HG03139 (cell line): Measurements from ENCODE around the gene KCNK3.
"Not testable (repeated sequence)": the region's sequence is repeated elsewhere in the genome, so short reads cannot be mapped to it uniquely, and the experiment has no call there.

Experiments used
- ATAC-seq: cut with Tn5 transposase; IDR thresholded peaks from one replicate; pipeline ENCODE4 v1.9.1; 2021; ENCODE audit not compliant: unreplicated experiment

The KCNK3 gene

GRCh38 chr2:26665296-26665695 is 27.2 kb upstream of the KCNK3 start:
- ATAC-seq: not testable (repeated sequence)

DNA sequence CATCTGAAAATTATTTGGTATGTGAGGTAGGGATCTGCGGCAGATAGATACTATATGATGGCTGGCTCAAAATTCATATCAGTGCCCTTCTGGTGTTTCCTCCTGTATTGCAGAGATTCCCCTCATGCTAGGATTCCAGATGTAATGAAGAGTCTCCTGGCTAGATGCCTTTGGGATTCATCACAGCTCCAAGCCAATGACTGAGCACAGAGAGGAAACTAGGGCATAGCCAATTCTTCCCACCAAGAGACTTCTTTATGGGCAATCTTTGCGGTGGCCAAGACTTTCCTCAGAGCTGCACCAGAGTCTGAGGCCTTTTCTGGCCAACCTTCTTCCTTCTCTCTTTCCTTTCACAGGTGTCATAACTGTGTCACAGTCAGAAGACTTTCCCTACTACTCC is 25.9 kb upstream of the KCNK3 start:
- no peak for ATAC-seq

DNA sequence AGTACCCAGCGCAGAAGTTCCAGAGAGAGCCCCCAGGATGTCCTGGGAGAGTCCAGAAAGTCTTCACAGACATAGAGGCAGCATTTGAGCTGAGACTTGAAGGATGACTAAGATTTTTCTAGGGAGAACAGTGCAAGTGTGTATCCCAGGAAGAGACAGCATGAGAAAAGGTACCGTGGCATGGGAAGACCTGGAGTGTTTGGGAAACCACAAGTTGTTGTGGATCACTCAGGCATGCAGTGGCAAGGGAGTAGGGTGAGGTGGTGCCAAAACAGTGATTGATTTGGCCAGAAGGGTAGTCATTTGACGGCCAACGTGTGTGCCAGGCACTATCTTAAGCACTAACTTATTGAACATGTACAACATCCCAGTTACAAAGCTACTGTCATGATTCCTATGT is 24.5 kb upstream of the KCNK3 start:
- no peak for ATAC-seq

GRCh38 chr2:26668856-26669750 is 23.4 kb upstream of the KCNK3 start:
- ATAC-seq: no peak

GRCh38 chr2:26670171-26670570 is 22.4 kb upstream of the KCNK3 start:
- ATAC-seq: no peak

- ATAC-seq: no peak
Measured at GRCh38 chr2:26670931-26671460, 21.5 kb upstream of the KCNK3 start.

DNA sequence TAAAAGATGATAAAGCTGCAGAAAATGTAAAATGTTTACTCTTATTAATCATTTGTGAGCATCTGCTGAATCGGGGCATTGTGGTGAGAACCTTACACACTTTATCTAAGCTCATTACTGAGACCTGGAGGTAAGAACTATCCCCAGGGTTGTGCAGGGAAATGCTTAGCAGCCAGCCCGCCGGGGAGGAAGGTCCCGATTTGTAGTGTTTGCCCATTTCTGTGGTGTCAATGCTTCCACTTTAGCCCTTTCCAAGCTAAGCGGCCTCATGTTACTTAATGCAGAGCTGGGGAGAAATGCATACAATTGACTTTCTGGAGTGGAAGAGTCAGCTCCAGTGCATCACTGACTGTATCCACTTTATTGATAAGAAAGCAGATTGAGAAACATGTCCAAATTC is 20.8 kb upstream of the KCNK3 start:
- no peak for ATAC-seq

DNA sequence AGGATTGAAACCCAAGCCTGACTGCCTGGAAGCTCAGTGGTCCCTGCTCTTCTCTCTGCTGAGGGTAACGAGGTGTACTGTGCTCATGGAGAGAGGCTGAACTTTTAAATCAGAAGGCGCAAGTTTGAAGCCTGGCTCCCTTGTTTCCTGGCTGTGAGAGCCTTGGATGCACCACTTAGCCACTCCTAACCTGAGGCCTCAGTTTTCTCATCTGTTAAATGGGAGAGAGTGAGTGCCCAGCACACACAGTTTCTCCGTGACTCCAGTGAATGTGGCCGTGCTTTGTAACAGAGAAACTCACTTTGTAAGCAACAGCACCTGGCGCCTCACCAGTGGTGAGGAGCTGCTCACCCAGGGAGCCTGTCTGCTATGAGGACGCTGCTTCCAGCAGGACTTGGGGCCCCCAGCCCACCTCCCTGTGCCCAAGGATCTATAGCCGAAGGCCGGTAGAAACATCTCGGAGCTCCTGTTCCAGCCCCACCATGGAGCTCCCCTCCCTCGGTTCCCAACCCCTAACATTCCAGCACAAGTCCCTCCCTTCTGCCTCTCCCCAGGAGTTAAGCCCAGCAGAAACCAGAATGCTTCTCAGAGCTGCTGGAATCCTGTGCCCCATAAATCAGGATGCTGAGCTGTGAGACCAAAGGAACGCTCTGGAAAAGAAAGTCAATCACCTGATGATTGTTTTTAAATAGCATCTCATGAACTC is 20.3 kb upstream of the KCNK3 start:
- no peak for ATAC-seq

- ATAC-seq: no peak
Measured at GRCh38 chr2:26672818-26673393, 19.6 kb upstream of the KCNK3 start.

GRCh38 chr2:26674002-26674751 is 18.3 kb upstream of the KCNK3 start:
- ATAC-seq: no peak

GRCh38 chr2:26674771-26675170 is 17.8 kb upstream of the KCNK3 start:
- no peak for ATAC-seq

DNA sequence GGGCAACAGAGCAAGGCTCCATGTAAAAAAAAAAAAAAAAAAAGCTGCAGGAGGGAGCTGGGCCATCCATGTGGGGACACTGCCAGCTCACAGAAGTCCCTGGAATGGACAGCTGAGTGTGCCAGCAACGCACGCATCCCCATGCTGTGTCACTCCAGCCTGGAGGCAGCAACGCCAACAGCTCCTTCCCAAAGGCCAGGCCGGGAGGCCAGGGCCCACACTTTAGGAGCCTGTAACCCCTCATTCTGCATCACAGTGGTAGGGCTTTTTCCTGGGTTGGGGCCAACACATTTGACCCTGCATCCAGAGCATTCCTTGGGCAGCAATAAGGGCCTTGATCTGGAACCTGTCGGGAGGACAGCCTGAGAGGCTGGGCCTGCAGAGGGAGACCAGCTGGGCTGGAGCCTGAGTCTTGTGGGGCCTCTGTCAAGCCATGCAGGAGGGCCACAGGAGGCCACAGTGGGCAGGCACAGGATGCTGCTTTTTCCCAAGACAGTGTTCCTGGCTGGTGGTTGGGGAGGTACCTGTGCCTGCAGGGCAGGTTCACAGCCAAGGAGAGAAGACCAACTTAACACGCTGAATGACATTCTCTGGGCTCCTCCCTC is 16.8 kb upstream of the KCNK3 start:
- no peak for ATAC-seq

GRCh38 chr2:26678035-26678434 is 14.5 kb upstream of the KCNK3 start:
- no peak for ATAC-seq

DNA sequence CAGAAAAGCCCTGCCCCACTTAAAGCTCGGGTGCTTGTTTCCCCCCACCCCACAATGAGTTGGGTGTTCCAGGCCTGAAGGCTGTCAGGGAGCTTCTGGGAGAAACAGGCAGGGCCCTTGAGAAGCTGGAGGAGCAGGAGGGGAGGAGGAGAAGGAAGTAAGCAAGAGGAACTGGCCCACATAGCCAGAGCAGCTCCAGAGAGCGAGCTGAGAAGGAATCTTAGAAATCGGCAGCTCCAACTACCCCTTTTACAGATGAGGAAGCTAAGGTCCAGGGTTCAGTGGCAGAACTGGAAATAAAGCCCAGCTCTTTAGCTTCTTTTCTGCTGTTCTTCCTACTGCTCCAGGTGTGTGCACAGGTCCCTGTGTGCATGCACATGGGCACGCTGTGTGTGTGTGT is 12.7 kb upstream of the KCNK3 start:
- ATAC-seq: no peak

DNA sequence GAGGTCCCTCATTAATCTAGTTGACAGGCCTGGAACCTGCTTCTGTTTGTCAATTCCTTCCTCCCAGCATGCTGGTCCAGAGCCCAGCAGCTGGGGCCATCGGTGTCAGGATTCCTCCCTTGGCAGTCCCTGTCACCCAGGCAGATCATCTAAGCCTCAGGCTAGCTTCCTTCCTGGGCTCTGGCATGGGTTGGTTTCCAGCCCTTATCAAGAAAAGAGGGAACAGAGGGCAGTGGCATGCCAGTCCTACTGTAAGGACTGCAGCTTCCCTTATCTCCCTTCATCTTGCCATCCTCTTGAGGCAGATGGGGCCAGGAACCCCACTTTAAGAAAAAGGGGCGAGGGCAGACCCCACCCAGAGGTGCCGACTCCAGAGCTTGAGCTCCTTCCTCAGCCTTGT is 10.9 kb upstream of the KCNK3 start:
- no peak for ATAC-seq

- ATAC-seq: no peak
Measured at GRCh38 chr2:26682155-26682554, 10.4 kb upstream of the KCNK3 start.

GRCh38 chr2:26683583-26683982 is 8.9 kb upstream of the KCNK3 start:
- no peak for ATAC-seq

DNA sequence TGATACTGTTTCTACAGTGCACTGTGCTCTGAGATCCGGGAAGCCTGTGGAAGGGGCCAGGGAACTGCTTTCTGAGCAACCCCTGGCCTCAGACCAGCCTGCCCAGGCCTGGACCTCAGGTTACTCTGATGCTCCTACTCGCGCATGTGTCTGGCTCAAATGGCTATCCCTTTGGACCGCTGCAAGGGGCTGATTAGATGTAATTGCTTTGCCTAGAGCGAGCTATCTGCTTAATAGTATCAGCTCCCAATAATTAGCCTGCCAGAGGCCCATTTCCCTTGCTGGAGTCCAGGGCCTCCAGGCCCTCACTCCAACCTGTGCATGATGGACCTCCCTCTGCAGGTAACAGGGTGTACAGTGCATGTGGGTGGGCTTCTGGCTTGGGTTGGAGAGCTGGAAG is 7.2 kb upstream of the KCNK3 start:
- ATAC-seq: no peak

- no peak for ATAC-seq
Measured at GRCh38 chr2:26685989-26686839, 6.3 kb upstream of the KCNK3 start.

- ATAC-seq: no peak
Measured at GRCh38 chr2:26687328-26687727, 5.2 kb upstream of the KCNK3 start.
